ENCODE measurements around the gene ZFPM1. TPM values are rescaled to one million over a fixed set of nuclear protein-coding genes. Genes with fewer than 3 reads are reported as not detected.

The ZFPM1 gene
- total and polyA plus RNA-seq, 2 of the 8 experiments (the other 6 are each of a cell fraction or from before 2014, with no cell fraction given): 0.74 to 4.8 TPM

DNA sequence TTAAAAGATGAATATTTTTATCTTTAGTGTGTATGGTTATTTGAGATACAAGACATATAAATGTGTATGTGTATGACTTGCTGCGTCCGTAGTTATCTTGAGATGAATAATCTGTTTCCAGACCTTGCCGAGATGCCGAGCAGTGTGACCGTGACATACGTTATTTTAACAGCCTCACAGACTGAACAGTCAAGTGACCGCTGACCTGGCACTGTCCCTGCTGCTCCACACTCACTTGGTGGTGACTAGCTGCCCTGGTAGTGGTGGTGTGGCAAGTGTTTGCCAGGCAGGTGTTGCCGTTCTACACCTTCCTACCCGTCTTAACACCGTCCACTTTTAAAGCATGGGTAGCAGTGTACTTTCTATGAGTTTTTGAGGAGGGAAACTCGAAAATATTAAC lies 122.2 kb downstream of the ZFPM1 start:
- ChIA-PET POLR2A (ENCODE audit: partially characterized antibody) (no interaction called here), CTCF (ENCODE audit: partially characterized antibody) (interaction anchor here (0.6 to 1.1 kb wide), 3 partner anchors 58 to 705 kb away, joined by 3 to 4 read pairs (median 3); no protein-coding TSS in a partner anchor)
- H3K18ac ChIP-seq (ENCODE audit: extremely low read depth, low read length): no peak overlapping the region
- no peak overlapping the region for H3K9ac ChIP-seq (replicated peaks in 1 of 4; ENCODE audit: extremely low read depth in 1 of 4, low read depth in 3 of 4, low read length in 3 of 4)
- no peak overlapping the region for H2AFZ ChIP-seq (ENCODE audit: low read length)
- H3K14ac ChIP-seq (ENCODE audit: insufficient read length): no peak overlapping the region
- H2BK120ac ChIP-seq (replicated peaks; ENCODE audit: low read depth, low read length): no peak overlapping the region
- peaks cover 3% of the 10 kb centered on the region; the same call in 1 of the 2 replicates for H3K23me2 ChIP-seq (ENCODE audit: low read depth, low read length)
- H3K4me3 ChIP-seq (ENCODE audit: extremely low read depth in 1 of 4, insufficient read depth in 2 of 4, low read depth in 3 of 4, low read length in 4 of 4): no peak overlapping the region
- peaks cover 16 to 79% of the 10 kb centered on the region in 2 experiments for H3K79me2 ChIP-seq (ENCODE audit: control insufficient read depth in 1 of 2, insufficient read depth in 2 of 2, low read length in 2 of 2)
- no peak overlapping the region for H4K91ac ChIP-seq (replicated peaks; ENCODE audit: insufficient read length, low read length)
- no peak for DNase-seq (ENCODE audit: low read depth in 1 of 2, low spot score in 2 of 2)
- TF ChIP-seq POLR2AphosphoS5 (IDR thresholded peaks at IDR 0.05; ENCODE audit: low read depth, low read length) (no peak), SRF (IDR thresholded peaks at IDR 0.05; ENCODE audit: low read depth, low read length) (no peak)
- H3K23ac ChIP-seq (ENCODE audit: insufficient read length): no peak overlapping the region
- no peak overlapping the region for H2BK5ac ChIP-seq (ENCODE audit: low read depth, low read length)
- H3K56ac ChIP-seq (replicated peaks; ENCODE audit: insufficient read length, low read depth, low read length): no peak overlapping the region
- no peak overlapping the region for H2AK5ac ChIP-seq (ENCODE audit: low read depth, low read length)
- no peak overlapping the region for H4K8ac ChIP-seq (ENCODE audit: extremely low read depth, insufficient read depth, low read length)
- no peak overlapping the region for H3K27ac ChIP-seq (ENCODE audit: low read depth, low read length)
- no peak overlapping the region for H2BK15ac ChIP-seq (ENCODE audit: low read length)
- no peak overlapping the region for H2BK12ac ChIP-seq (ENCODE audit: low read depth, low read length)
- no peak for FAIRE-seq
- peaks cover 0 to 10% (median 5%) of the 10 kb centered on the region in 4 experiments; a peak in 5 of 7 replicates for H3K4me1 ChIP-seq (replicated peaks in 1 of 4; ENCODE audit: control insufficient read depth in 3 of 4, insufficient read depth in 4 of 4, low read length in 3 of 4)
- no peak overlapping the region for H3K4ac ChIP-seq (replicated peaks; ENCODE audit: insufficient read length, low read depth, low read length)
- no peaks in the 10 kb centered on the region for H3K9me3 ChIP-seq (ENCODE audit: insufficient read depth in 2 of 2, low read depth in 1 of 2, low read length in 1 of 2)
- H4K20me1 ChIP-seq (replicated peaks in 1 of 2; ENCODE audit: control insufficient read depth in 1 of 2, insufficient read depth in 2 of 2, low read length in 2 of 2): peaks cover 24 to 30% of the 10 kb centered on the region in 2 experiments
- no peak overlapping the region for H4K5ac ChIP-seq (ENCODE audit: insufficient read length, low read depth, low read length)
- H2BK20ac ChIP-seq (ENCODE audit: low read length): no peak overlapping the region
- peaks cover 2 to 35% (median 14%) of the 10 kb centered on the region in 4 experiments; a peak in 7 of 8 replicates for H3K36me3 ChIP-seq (ENCODE audit: control insufficient read depth in 2 of 4, insufficient read depth in 4 of 4, low read length in 3 of 4)
- no peaks in the 10 kb centered on the region for H3K27me3 ChIP-seq (replicated peaks in 1 of 4; ENCODE audit: control insufficient read depth in 3 of 4, extremely low read depth in 1 of 4, insufficient read depth in 3 of 4, low read length in 3 of 4)
- no peak overlapping the region for H3K4me2 ChIP-seq (ENCODE audit: insufficient read depth in 1 of 2, low read depth in 2 of 2, low read length in 2 of 2)
- H3K79me1 ChIP-seq (ENCODE audit: low read depth, low read length): peaks cover 21% of the 10 kb centered on the region
- 93% methylated on average over 11 of the region's 11 CpGs; no CpG with 5 or more reads in 1 of the 2 experiments for WGBS, 2 experiments (ENCODE audit: extremely low coverage in 1 of 2, insufficient coverage in 1 of 2, insufficient read length in 1 of 2, insufficient replicate concordance in 2 of 2, low coverage in 1 of 2, low lambda C conversion rate in 2 of 2, missing lambda C conversion rate in 1 of 2)
